ENCODE results near the gene ZNF710.
"Not testable (repeated sequence)": the region's sequence is repeated elsewhere in the genome, so short reads cannot be mapped to it uniquely, and the experiment has no call there.

Gene ZNF710

DNA sequence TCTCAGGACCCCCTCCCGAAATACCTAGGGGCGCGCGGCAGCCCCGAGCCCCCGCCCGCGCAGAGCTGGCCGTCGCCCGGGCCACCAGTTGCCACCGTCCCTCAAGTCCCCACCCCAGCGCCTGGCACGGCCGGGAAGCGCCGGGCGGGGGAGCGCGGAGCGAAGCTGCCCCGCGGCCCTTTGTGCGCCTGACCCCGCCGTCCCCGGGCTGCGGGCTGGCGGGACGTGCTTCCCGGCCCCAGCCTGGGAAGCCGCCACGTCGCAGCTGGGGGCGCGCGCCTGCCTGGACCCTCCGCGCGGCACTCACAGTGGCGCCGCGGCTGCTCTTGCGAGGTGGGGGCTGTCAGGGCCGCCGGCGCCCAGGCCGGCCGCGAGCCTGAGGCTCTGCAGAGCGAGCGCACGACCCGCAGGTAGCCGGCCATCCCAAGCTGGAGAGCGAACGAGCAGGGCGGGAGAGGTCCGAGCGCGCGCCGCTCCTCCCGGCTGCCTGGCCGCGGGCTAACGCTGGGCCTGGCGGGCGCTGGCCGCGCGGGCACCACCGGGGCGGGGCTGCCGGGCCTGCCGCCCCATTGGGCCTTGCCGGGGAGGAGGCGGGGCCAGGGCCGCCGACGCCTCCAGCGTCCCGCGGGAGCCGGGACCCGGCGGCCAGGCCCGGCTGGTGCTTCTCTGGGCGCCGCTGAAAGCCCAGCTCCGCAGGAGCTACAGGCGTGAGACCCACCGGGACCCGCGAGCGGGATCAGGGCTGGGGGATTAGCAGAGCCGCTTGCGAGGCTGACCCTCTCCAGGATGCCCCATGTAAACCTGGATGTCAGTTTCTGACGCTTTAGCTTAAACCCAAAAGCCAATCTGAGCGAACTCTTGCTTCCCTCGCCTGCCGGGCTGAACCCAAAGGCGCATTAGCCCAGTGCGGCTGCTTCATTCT lies 101.1 kb downstream of the ZNF710 start, which contains the start of gene IDH2:
Gene IDH2 (minus strand): TSS at position 500 of the 922 bp plus-strand sequence. CDS start 78 bp downstream, at position 422.
- peak; percentile 66 for DNase-seq (ENCODE audit: low read depth)

DNA sequence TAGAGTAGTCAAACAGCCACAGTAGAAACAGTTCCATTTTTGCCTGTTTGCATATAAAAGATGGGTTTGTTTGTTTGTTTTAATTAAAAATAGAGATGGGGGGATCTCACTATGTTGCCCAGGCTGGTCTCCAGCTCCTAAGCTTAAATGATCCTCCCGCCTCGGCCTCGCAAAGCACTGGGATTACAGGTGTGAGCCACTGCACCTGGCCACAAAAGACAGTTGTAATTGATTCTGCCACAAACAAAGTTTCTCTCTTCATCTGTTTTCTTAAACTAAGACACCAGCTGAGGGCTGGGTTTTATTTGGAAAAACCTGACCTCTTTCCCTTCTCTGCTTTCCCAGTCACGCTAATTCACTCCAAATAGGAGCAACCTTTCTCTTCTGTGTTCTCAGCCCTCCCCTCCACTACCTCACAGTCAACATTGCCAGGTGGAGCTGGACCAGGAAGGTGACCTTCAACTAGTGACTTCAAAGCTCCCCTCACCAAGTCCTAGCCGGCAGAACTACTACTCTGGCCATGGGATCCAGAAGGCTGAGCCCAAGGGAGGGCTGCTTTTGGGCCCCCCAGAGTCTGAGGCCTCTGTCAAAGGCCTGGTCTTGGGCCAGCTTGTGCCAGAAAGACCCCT lies 102.7 kb downstream of the ZNF710 start:
- no peak for DNase-seq (ENCODE audit: low read depth)

GRCh38 chr15:90104551-90104950 lies 103.4 kb downstream of the ZNF710 start:
- DNase-seq (ENCODE audit: low read depth), result no peak

DNA sequence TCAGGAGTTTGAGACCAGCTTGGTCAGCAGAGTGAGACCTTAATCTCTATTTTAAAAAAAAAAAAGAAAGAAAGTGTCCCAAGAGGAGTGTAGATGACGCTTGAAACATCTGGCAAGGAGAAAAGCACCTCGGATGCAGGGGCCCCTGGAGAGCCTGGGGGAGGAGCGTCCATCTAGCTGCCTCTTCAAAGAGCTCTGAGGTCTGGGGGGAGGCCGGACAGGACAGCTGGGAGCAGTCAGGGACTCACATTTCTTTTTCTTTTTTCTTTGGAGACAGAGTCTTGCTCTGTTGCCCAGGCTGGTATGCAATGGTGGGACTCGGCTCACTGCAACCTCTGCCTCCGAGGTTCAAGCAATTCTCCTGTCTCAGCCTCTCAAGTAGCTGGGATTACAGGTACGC lies 104.4 kb downstream of the ZNF710 start:
- no peak for DNase-seq (ENCODE audit: low read depth)

DNA sequence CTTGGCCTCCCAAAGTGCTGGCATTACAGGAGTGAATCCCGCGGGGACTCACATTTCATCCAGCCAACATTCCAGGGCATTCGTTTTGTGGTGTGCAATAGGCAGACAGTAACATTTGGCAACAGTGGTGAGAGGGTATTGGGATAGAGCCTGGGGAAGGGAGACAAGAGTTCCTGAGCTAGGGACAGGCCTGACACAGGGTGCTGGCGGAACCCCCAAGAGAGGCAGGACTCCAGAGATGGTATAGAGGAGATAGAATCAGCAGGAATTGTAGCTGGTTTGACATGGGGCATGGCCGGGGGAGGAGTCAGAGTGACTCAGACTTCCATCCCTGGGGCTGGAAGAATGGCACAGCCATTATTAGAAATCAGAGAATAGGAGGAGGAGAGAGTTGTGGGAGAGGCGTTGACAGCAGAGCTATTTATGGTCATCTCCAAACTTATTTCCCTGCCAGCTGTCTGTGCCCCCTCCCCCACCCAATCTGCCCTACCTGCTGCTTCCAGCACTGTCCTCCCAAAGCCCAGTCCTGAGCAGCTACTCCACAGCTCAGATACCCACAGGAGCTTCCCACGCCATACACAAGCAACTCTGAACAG lies 105.5 kb downstream of the ZNF710 start:
- no peak for DNase-seq (ENCODE audit: low read depth)

DNA sequence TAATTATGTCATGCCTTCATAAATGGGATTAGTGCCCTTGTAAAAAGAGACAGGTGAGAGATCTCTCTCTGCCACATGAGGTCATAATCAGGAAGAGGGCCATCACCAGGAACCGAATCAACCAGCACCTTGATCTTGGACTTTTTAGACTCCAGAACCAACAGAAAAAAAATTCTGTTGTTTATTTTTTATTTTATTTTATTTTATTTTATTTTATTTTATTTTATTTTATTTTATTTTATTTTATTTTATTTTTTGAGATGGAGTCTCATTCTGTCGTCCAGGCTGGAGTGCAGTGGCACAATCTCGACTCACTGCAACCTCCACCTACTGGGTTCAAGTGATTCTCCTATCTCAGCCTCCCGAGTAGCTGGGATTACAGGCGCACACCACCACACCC lies 106.9 kb downstream of the ZNF710 start:
- DNase-seq (ENCODE audit: low read depth), result not testable (repeated sequence)

- not testable (repeated sequence) for DNase-seq (ENCODE audit: low read depth)
Observed at GRCh38 chr15:90109163-90109751, 108.1 kb downstream of the ZNF710 start.

- no peak for DNase-seq (ENCODE audit: low read depth)
Observed at GRCh38 chr15:90113166-90113565, 112.0 kb downstream of the ZNF710 start.

DNA sequence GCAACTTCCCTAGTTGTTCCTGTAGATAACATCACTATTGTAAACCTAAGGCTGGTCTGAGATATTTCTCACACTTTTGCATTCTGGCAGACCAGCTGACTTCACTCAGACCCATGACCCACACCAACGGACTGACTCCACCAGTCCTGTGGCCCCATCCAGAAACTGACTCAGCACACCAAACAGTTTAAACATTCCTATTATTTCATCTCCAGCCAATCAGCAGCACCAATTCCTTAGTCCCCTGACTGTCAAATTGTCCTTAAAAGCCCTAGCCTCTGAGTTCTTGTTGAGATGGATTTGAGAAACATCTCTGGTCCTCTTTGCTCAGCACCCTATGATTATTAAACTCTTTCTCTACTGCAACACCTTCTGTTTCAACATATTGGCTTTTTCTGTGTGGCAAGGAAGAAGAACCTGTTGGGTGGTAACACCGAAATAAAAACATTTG lies 113.4 kb downstream of the ZNF710 start:
- DNase-seq (ENCODE audit: low read depth), result no peak

GRCh38 chr15:90115783-90116182 lies 114.7 kb downstream of the ZNF710 start:
- DNase-seq (ENCODE audit: low read depth), result no peak

- no peak for DNase-seq (ENCODE audit: low read depth)
Observed at GRCh38 chr15:90119367-90119766, 118.2 kb downstream of the ZNF710 start.

DNA sequence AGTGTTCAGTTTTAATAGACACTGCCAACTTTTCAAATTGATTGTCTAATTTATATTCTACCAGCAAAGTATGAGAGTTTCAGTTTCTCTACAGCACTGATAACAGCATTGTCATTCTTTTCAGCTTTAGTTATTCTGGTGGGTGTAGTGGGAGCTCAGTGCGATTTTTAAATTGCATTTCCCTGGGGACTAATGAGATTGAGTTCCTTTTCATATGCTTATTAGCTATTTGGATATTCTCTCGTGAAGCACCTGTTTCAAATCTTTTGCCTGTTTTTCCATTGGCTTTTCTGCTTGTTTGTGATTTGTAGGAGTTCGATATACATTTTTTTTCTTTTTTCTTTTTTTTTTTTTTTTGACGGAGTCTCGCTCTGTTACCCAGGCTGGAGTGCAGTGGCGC lies 120.0 kb downstream of the ZNF710 start:
- no peak for DNase-seq (ENCODE audit: low read depth)

DNA sequence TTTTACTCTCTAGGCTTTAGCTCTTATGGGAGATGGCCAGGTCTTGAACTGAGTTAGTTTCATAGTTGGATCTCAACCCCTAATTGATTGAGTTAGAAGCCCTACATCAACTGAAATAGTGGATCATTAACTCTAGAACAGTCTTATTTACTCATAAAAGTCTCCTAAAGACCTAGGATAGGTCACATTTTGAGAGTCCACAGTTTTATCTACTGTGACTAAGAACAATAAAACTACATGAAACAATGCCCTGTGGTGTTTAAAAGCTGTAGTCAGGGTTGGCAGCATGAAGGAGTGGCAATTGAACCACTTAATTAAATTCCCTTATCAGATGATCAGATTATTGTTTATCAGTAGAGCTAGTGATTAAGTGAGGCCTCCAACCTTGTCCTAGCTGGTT lies 123.4 kb downstream of the ZNF710 start:
- no peak for DNase-seq (ENCODE audit: low read depth)

GRCh38 chr15:90126022-90126421 lies 124.9 kb downstream of the ZNF710 start:
- no peak for DNase-seq (ENCODE audit: low read depth)

DNA sequence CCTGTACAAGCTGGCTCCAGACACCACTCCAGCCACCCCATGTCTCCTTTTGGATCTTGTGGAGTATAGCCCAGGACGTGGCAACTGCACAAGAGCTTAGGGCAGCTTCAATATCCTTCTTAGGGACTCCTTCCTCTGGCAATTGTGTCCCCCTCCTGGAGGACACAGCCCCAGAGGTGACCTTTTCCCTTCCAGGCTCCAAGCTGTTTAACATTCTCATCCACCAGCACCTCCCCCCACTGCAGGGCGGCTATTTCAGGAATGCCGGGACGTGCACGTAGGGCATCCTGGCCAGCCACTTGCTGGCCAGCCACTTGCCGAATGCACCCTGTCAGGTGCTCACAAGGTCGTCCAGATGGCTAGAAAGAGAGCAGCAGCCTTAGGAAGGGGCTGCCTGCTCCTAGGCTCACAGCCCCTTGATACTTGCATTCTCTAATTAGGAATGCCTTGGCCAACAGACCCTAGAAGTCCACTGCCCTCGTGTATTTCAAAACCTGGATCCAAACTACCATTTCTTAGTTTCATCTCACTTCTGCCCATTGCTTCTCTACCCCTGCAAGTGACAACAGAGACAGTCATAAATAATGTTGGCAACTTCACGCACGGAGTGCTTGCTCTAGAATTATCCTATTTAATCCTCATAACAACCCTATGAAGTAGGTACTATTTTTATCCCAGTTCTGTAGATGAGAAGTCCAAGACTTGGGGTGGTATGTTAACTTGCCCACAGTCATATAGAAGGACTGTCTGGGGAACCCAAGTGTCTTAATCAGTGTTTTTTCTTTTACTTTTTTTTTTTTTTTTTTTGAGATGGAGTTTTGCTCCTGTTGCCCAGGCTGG lies 125.7 kb downstream of the ZNF710 start:
- DNase-seq (ENCODE audit: low read depth), result no peak

DNA sequence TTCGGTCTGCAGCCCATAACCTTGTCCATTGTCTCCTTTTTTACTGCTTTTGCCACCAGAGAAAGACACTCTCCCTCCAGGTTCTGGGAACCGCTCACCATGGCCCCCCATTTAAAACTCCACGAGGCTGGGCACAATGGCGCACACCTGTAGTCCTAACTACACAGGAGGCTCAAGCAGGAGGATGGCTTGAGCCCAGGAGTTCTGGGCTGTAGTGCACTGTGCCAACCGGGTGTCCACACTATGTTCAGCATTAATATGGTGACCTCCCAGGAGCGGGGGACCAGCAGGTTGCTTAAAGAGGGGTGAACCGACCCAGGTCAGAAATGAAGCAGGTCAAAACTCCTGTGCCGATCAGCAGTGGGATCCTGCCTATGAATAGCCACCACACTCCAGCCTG lies 129.2 kb downstream of the ZNF710 start:
- no peak for DNase-seq (ENCODE audit: low read depth)

All from stimulated activated CD8-positive, alpha-beta memory T cell treated with anti-CD3 and anti-CD28 coated beads, Interleukin-4, amount 100 ng/mL, for 24 hours (primary cell).